Memory B cell (primary cell): ENCODE data around the gene KLHL6.
A peak's percentile ranks its signal among the peaks of the same experiment; 100 is the strongest.
"Not testable (repeated sequence)": the region's sequence is repeated elsewhere in the genome, so short reads cannot be mapped to it uniquely, and the experiment has no call there.

Experiments
- ATAC-seq: fragments of 150-1000 bp; cut with Tn5 transposase; 2 replicates; pipeline ENCODE4 v1.10.0; 2021; ENCODE audit warnings: low read depth, mild to moderate bottlenecking, moderate library complexity
- DNase-seq, 2 donors: peaks; one replicate each; pipeline ENCODE4 v3.0.0; 2022; ENCODE audit warnings: low spot score in 2 of 2
- H3K27ac Mint-ChIP-seq: one replicate; pipeline ENCODE4 v1.8.0; 2022; ENCODE audit warnings: mild to moderate bottlenecking, moderate library complexity, mixed read lengths
- H3K27me3 Mint-ChIP-seq: one replicate; pipeline ENCODE4 v1.8.0; 2022; ENCODE audit warnings: mixed read lengths
- H3K36me3 Mint-ChIP-seq: one replicate; pipeline ENCODE4 v1.8.0; 2022; ENCODE audit warnings: mild to moderate bottlenecking, mixed read lengths
- H3K4me1 Mint-ChIP-seq: one replicate; pipeline ENCODE4 v1.8.0; 2022; ENCODE audit warnings: mixed read lengths
- H3K4me3 Mint-ChIP-seq: one replicate; pipeline ENCODE4 v1.8.0; 2022; ENCODE audit warnings: mild to moderate bottlenecking, moderate library complexity, mixed read lengths
- H3K9me3 Mint-ChIP-seq: one replicate; pipeline ENCODE4 v1.8.0; 2022; ENCODE audit warnings: mixed read lengths

The KLHL6 gene

GRCh38 chr3:183515968-183516851 is 39.3 kb downstream of the KLHL6 start:
- Mint-ChIP-seq H3K36me3 (peaks cover 28% of the 10 kb centered on the region), H3K9me3 (no peaks in the 10 kb centered on the region), H3K27me3 (no peaks in the 10 kb centered on the region), H3K4me1 (peaks cover 62% of the 10 kb centered on the region), H3K27ac (peak overlapping the region; percentile 87), H3K4me3 (peak overlapping the region; percentile 14)
- ATAC-seq, result peak; percentile 65
- peak; percentile 46 to 50 for DNase-seq

GRCh38 chr3:183514021-183514420 is 41.5 kb downstream of the KLHL6 start:
- DNase-seq (no peak), ATAC-seq (no peak)
- H3K36me3 Mint-ChIP-seq, result peaks cover 20% of the 10 kb centered on the region
- peaks cover 58% of the 10 kb centered on the region for H3K4me1 Mint-ChIP-seq
- H3K27ac Mint-ChIP-seq, result peak overlapping the region; percentile 87
- H3K27me3 Mint-ChIP-seq, result no peaks in the 10 kb centered on the region
- H3K9me3 Mint-ChIP-seq, result no peaks in the 10 kb centered on the region
- no peak overlapping the region for H3K4me3 Mint-ChIP-seq

- Mint-ChIP-seq H3K4me3 (no peak overlapping the region), H3K27me3 (no peaks in the 10 kb centered on the region), H3K9me3 (no peaks in the 10 kb centered on the region), H3K36me3 (peaks cover 17% of the 10 kb centered on the region), H3K27ac (peak overlapping the region; percentile 87), H3K4me1 (peaks cover 52% of the 10 kb centered on the region)
- DNase-seq (peak; percentile 36 to 46), ATAC-seq (peak; percentile 72)
Measured at GRCh38 chr3:183513046-183513706, 42.3 kb downstream of the KLHL6 start.

GRCh38 chr3:183511286-183512131 is 44.0 kb downstream of the KLHL6 start:
- not testable (repeated sequence) for H3K9me3 Mint-ChIP-seq, H3K27me3 Mint-ChIP-seq, ATAC-seq
- peak overlapping the region; percentile 65 for H3K4me3 Mint-ChIP-seq
- peak overlapping the region; percentile 87 for H3K27ac Mint-ChIP-seq
- peaks cover 46% of the 10 kb centered on the region for H3K4me1 Mint-ChIP-seq
- peaks cover 18% of the 10 kb centered on the region for H3K36me3 Mint-ChIP-seq
- DNase-seq, result peak in 1 of 2 donors; percentile 28

GRCh38 chr3:183508821-183509220 is 46.7 kb downstream of the KLHL6 start:
- Mint-ChIP-seq H3K27me3 (no peaks in the 10 kb centered on the region), H3K36me3 (peaks cover 28% of the 10 kb centered on the region), H3K4me3 (no peak overlapping the region), H3K27ac (peak overlapping the region; percentile 11), H3K9me3 (peaks cover 2% of the 10 kb centered on the region), H3K4me1 (peaks cover 34% of the 10 kb centered on the region)
- DNase-seq (no peak), ATAC-seq (no peak)

GRCh38 chr3:183507551-183507950 is 48.0 kb downstream of the KLHL6 start:
- H3K27ac Mint-ChIP-seq, result no peak overlapping the region
- peaks cover 40% of the 10 kb centered on the region for H3K36me3 Mint-ChIP-seq
- ATAC-seq, result no peak
- H3K4me3 Mint-ChIP-seq, result no peak overlapping the region
- H3K27me3 Mint-ChIP-seq, result no peaks in the 10 kb centered on the region
- H3K9me3 Mint-ChIP-seq, result peaks cover 2% of the 10 kb centered on the region
- DNase-seq, result no peak
- peaks cover 29% of the 10 kb centered on the region for H3K4me1 Mint-ChIP-seq

GRCh38 chr3:183506674-183507320 is 48.7 kb downstream of the KLHL6 start:
- DNase-seq, result no peak
- peaks cover 25% of the 10 kb centered on the region for H3K4me1 Mint-ChIP-seq

GRCh38 chr3:183504597-183504996 is 50.9 kb downstream of the KLHL6 start:
- Mint-ChIP-seq H3K4me3 (no peak overlapping the region), H3K27ac (no peak overlapping the region), H3K4me1 (peaks cover 23% of the 10 kb centered on the region), H3K9me3 (peaks cover 2% of the 10 kb centered on the region), H3K36me3 (peaks cover 53% of the 10 kb centered on the region), H3K27me3 (no peaks in the 10 kb centered on the region)
- ATAC-seq (no peak), DNase-seq (no peak)

More at GRCh38 chr3:183506674-183507320, 48.7 kb downstream of the KLHL6 start:
- Mint-ChIP-seq H3K27me3 (no peaks in the 10 kb centered on the region), H3K9me3 (peaks cover 2% of the 10 kb centered on the region), H3K36me3 (peaks cover 42% of the 10 kb centered on the region), H3K27ac (peak overlapping the region; percentile 62), H3K4me3 (no peak overlapping the region)
- ATAC-seq, result no peak

GRCh38 chr3:183503746-183504145 is 51.8 kb downstream of the KLHL6 start:
- H3K9me3 Mint-ChIP-seq, result peaks cover 2% of the 10 kb centered on the region
- no peak overlapping the region for H3K4me3 Mint-ChIP-seq
- peaks cover 50% of the 10 kb centered on the region for H3K36me3 Mint-ChIP-seq
- no peak for DNase-seq
- peaks cover 19% of the 10 kb centered on the region for H3K4me1 Mint-ChIP-seq
- no peaks in the 10 kb centered on the region for H3K27me3 Mint-ChIP-seq
- peak overlapping the region; percentile 40 for H3K27ac Mint-ChIP-seq
- ATAC-seq, result no peak

GRCh38 chr3:183502237-183503181 is 53.0 kb downstream of the KLHL6 start:
- H3K27ac Mint-ChIP-seq, result peak overlapping the region; percentile 40
- no peaks in the 10 kb centered on the region for H3K27me3 Mint-ChIP-seq
- peaks cover 19% of the 10 kb centered on the region for H3K4me1 Mint-ChIP-seq
- H3K9me3 Mint-ChIP-seq, result peaks cover 2% of the 10 kb centered on the region
- DNase-seq (no peak), ATAC-seq (no peak)
- no peak overlapping the region for H3K4me3 Mint-ChIP-seq
- peaks cover 50% of the 10 kb centered on the region for H3K36me3 Mint-ChIP-seq

- Mint-ChIP-seq H3K36me3 (peaks cover 43% of the 10 kb centered on the region), H3K9me3 (no peaks in the 10 kb centered on the region), H3K27me3 (no peaks in the 10 kb centered on the region), H3K27ac (peak overlapping the region; percentile 70), H3K4me1 (peaks cover 14% of the 10 kb centered on the region), H3K4me3 (no peak overlapping the region)
- no peak for ATAC-seq
- DNase-seq, result no peak
Measured at GRCh38 chr3:183500981-183501704, 54.4 kb downstream of the KLHL6 start.

- DNase-seq (no peak), ATAC-seq (no peak)
- Mint-ChIP-seq H3K36me3 (peaks cover 39% of the 10 kb centered on the region), H3K4me3 (no peak overlapping the region), H3K9me3 (no peaks in the 10 kb centered on the region), H3K27me3 (no peaks in the 10 kb centered on the region), H3K27ac (no peak overlapping the region), H3K4me1 (peaks cover 12% of the 10 kb centered on the region)
Measured at GRCh38 chr3:183500319-183500718, 55.2 kb downstream of the KLHL6 start.
